Brain microvascular endothelial cell (primary cell): Measurements from ENCODE around the gene ANKH.

Experiments
- DNase-seq: peaks from one replicate; pipeline ENCODE4 v3.0.0-alpha.2; 2020
- H3K27ac ChIP-seq: fragments of 250-450 bp; sonication (Bioruptor Pico); 2 replicates; pipeline ENCODE4 v1.5.1; 2020; ENCODE audit warnings: mild to moderate bottlenecking, moderate library complexity
- H3K27me3 ChIP-seq: fragments of 250-450 bp; sonication (Bioruptor Pico); replicated peaks from 2 replicates; pipeline ENCODE4 v1.5.1; 2020; ENCODE audit warnings: mild to moderate bottlenecking
- H3K36me3 ChIP-seq: fragments of 250-450 bp; sonication (Bioruptor Pico); replicated peaks from 2 replicates; pipeline ENCODE4 v1.5.1; 2020; ENCODE audit warnings: mild to moderate bottlenecking
- H3K4me3 ChIP-seq: 2 replicates; pipeline ENCODE4 v1.5.1; 2011; ENCODE audit warnings: low read depth, mild to moderate bottlenecking, control low read depth, low read length, moderate library complexity
- CTCF ChIP-seq: IDR thresholded peaks from 2 replicates; pipeline ENCODE4 v1.5.1; 2011; ENCODE audit warnings: low read depth, mild to moderate bottlenecking, moderate library complexity, low read length, control low read depth, inconsistent platforms; ENCODE audit errors: missing control alignments
- in situ Hi-C: cut with HindIII; loops from 2 replicates; pipeline ENCODE4 v1.10.0; 2017; ENCODE audit warnings: low sequenced_read_pairs, low pct_ligation_motif_present

Gene ANKH

GRCh38 chr5:14708551-14708950 is 163.0 kb downstream of the ANKH start:
- no peak for DNase-seq
- Histone ChIP-seq H3K36me3 (peaks cover 35% of the 10 kb centered on the region), H3K27ac (no peak overlapping the region), H3K4me3 (no peak overlapping the region), H3K27me3 (no peaks in the 10 kb centered on the region)
- in situ Hi-C loops = no loop called here
- TF ChIP-seq CTCF = no peak

- H3K36me3 ChIP-seq = peaks cover 32% of the 10 kb centered on the region
- in situ Hi-C loops = no loop called here
- H3K27me3 ChIP-seq = no peaks in the 10 kb centered on the region
- no peak for DNase-seq
- no peak overlapping the region for H3K27ac ChIP-seq
- no peak overlapping the region for H3K4me3 ChIP-seq
- no peak for TF ChIP-seq CTCF
Measured at GRCh38 chr5:14707811-14708390, 163.7 kb downstream of the ANKH start.

GRCh38 chr5:14706615-14707021 is 165.0 kb downstream of the ANKH start:
- DNase-seq = peak; percentile 27
- no peak for TF ChIP-seq CTCF

GRCh38 chr5:14705556-14705955 is 166.0 kb downstream of the ANKH start:
- TF ChIP-seq CTCF = no peak
- in situ Hi-C loops = no loop called here
- H3K27me3 ChIP-seq = no peaks in the 10 kb centered on the region
- H3K27ac ChIP-seq = no peak overlapping the region
- DNase-seq = no peak
- H3K4me3 ChIP-seq = no peak overlapping the region
- H3K36me3 ChIP-seq = peaks cover 20% of the 10 kb centered on the region

More at GRCh38 chr5:14706615-14707021, 165.0 kb downstream of the ANKH start:
- no peak overlapping the region for H3K4me3 ChIP-seq
- H3K36me3 ChIP-seq = peaks cover 22% of the 10 kb centered on the region
- peak overlapping the region; percentile 28 for H3K27ac ChIP-seq
- in situ Hi-C loops = no loop called here
- no peaks in the 10 kb centered on the region for H3K27me3 ChIP-seq

GRCh38 chr5:14702238-14702839 is 169.2 kb downstream of the ANKH start:
- DNase-seq = no peak
- Histone ChIP-seq H3K4me3 (no peak overlapping the region), H3K36me3 (peaks cover 17% of the 10 kb centered on the region), H3K27me3 (no peaks in the 10 kb centered on the region), H3K27ac (no peak overlapping the region)
- TF ChIP-seq CTCF = no peak
- in situ Hi-C loops = no loop called here

- no peak for DNase-seq
- H3K4me3 ChIP-seq = no peak overlapping the region
- no peak overlapping the region for H3K27ac ChIP-seq
- no peaks in the 10 kb centered on the region for H3K27me3 ChIP-seq
- no peak for TF ChIP-seq CTCF
- peaks cover 17% of the 10 kb centered on the region for H3K36me3 ChIP-seq
- in situ Hi-C loops = no loop called here
Measured at GRCh38 chr5:14701556-14701955, 170.0 kb downstream of the ANKH start.
